GM12865 (cell line): ENCODE data around the gene KCNK4.

ENCODE experiments used
- DNase-seq: peaks from one replicate; pipeline ENCODE4 v3.0.0; 2010; ENCODE audit warnings: low read depth
- H3K4me3 ChIP-seq: 2 replicates; pipeline ENCODE4 v1.5.1; 2011; ENCODE audit warnings: mild to moderate bottlenecking, low read depth, low read length, control low read depth
- TF ChIP-seq, protein P1 (sequence below): IDR thresholded peaks from 2 replicates; pipeline ENCODE4 v1.5.1; 2011; ENCODE audit warnings: low read length, control low read depth, low read depth, inconsistent platforms; ENCODE audit not compliant: insufficient read depth; ENCODE audit errors: missing control alignments

KCNK4 gene

DNA sequence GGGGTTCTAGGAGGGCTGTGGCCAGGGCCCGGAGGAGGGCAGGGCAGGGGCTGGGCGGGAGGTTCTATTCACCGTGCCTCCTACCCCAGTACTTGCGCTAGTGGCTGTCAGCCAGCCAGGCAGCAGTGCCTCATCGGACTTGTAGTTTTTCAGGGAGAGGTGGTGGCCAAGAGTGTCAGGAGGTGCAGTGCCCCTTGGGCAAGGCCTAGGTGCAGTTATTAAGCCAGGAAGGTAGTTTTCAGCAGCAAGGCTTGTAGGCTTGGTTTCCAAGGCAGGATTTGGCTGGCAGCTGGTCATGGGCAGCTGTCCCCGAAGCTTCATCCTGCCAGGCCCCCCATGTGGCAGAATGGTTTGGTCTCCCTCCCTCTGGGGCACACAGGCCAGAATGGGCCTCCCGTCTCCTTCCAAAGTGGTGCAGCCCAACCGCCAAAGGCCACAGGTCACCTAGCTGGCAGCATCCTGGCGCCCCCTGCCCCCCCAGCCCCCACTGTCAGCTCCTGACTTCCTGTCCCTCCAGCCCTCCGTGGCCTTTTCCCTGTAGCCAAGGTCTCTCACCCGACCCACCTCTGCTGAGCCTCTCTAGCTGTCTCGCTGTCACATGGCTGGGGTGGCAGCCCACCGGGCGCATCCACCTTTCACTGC is 57.4 kb downstream of the KCNK4 start:
- no peak for DNase-seq
- H3K4me3 ChIP-seq, result no peak overlapping the region
- TF ChIP-seq, protein P1, sequence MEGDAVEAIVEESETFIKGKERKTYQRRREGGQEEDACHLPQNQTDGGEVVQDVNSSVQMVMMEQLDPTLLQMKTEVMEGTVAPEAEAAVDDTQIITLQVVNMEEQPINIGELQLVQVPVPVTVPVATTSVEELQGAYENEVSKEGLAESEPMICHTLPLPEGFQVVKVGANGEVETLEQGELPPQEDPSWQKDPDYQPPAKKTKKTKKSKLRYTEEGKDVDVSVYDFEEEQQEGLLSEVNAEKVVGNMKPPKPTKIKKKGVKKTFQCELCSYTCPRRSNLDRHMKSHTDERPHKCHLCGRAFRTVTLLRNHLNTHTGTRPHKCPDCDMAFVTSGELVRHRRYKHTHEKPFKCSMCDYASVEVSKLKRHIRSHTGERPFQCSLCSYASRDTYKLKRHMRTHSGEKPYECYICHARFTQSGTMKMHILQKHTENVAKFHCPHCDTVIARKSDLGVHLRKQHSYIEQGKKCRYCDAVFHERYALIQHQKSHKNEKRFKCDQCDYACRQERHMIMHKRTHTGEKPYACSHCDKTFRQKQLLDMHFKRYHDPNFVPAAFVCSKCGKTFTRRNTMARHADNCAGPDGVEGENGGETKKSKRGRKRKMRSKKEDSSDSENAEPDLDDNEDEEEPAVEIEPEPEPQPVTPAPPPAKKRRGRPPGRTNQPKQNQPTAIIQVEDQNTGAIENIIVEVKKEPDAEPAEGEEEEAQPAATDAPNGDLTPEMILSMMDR, result no peak

- no peak overlapping the region for H3K4me3 ChIP-seq
- no peak for DNase-seq
- TF ChIP-seq, protein P1, result no peak
Observed at GRCh38 chr11:64349025-64349387, 57.9 kb downstream of the KCNK4 start.

- no peak for DNase-seq
- H3K4me3 ChIP-seq, result no peak overlapping the region
- TF ChIP-seq, protein P1, result no peak
Observed at GRCh38 chr11:64349404-64349803, 58.3 kb downstream of the KCNK4 start.
